GM18867 (cell line): ENCODE measurements around the gene DSCAM.
"Not testable (repeated sequence)": the region's sequence is repeated elsewhere in the genome, so short reads cannot be mapped to it uniquely, and the experiment has no call there.

ENCODE experiments used
- ATAC-seq: cut with Tn5 transposase; IDR thresholded peaks from one replicate; pipeline ENCODE4 v1.9.1; 2021; ENCODE audit warnings: mild to moderate bottlenecking, moderate library complexity; ENCODE audit not compliant: unreplicated experiment

Gene DSCAM

DNA sequence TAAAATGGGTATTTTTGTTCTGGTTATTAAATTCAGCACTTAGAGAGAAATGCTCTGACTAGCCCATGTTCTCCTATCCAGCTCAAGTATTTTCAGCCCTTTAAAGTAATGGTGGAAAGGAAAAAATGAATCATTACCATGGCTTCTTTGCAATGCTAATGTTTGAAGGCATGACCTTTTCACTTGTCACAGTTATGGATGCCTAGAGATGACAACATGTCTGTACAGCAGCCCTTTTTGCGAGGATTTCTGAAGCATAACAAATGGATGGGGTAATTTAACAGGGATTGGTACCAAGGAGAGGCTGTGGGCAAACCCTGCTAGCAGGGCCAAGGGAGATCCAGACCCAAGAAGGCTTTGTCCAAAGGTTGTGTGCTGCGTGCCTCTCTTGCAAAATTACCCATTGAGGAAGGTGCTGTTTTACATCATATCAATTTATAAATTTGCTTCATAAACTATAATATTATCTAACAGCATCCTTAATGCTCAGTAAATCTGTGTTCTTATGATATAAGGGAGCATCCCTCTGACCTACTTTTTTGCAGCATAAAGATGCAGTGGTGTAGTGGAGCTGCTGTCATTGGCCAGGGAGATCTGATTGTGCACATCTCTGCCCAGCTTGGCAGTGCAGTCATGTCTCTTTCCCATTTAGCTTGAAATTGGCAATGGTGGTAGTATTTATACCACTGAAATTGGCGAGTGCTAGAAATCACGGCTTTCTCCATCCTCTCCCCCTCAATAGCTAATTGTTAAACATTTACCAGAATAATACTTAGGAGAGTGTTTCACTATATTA lies 652.6 kb downstream of the DSCAM start:
- ATAC-seq: no peak

DNA sequence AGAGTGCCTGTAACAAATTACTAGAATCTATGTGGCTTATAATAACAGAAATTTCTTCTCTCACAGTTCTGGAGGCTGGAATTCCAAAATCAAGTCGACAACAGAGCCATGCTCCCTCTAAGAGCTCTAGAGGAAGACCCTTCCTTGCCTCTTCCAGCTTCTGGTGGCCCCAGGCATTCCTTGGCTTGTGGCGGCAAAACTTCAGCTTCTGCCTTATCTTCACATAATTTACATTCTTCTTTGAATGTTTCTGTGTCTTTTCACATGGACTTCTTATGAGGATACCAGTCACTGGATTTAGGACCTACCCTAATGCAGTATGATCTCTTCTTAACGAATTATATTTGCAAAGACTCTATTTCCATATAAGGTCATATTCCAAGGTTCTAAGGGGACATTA lies 655.3 kb downstream of the DSCAM start:
- no peak for ATAC-seq

- ATAC-seq: no peak
Measured at GRCh38 chr21:40191196-40191595, 655.8 kb downstream of the DSCAM start.

DNA sequence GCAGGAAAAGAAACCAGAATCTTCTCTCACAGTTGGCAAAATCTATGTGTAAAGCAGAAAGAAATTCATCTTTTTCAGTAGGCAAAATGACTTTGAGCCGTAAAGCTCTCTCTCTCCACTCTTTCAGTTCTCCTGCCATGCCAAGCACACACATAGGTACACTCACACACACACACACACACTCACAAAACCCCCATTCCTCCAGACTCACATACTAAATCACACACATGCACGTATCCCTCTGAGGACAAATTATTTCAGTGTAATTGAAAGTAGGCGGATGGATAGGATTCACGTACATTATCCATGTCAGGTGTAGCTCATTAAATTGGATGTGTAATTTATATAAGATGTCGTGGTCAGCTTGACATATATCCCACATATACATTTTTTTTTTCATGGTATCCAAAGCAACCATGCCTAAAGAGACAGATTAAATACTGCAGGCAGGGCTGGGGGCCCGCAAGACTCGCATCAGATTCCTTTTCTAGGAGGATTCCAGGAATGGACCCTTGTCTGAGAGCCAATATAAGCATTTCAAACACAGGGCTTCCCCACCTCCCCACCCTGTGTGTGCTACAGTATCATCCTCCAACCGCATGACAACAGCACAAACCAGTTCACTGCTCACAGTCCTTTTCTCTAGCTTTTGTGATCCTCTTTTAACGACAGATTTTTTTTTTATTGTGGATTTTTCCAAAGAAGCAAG lies 658.9 kb downstream of the DSCAM start:
- no peak for ATAC-seq

DNA sequence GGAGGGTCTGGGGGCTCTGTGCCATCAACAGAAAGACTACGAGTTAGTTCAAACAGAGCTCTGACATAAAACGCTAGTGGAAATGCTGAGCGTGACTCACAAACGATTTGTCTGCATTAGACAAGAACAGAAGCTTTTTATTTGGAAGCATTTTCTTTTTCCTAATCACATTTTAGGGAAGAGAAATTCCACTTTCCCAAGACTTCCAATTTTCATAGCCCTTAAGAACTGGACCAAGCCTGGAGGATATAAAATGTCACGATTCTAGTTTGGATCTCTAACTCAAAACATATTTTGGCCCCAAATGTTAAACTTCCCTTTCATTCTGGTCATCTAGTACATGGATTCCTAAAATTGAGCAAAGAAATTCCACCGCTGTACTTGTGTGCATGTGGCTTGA lies 659.7 kb downstream of the DSCAM start:
- no peak for ATAC-seq

DNA sequence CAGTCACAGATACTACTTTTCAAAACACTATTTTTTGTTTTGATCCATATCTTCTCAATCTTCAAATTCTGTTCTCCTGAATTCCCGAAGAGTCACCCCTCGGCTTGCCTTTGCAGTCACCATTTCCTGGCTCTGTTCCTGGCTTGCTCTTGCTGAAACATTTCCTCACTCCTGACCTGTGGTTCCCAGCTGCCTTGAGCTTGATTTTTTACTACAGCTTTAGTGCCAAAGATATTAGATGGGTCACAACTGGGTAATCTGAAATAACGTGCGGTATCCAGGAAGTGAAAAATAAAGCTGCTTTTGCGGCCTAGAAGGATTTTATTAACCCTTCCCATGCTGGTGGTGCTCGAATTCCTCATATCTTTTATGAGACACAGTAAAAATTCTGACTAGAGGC lies 660.9 kb downstream of the DSCAM start:
- no peak for ATAC-seq

DNA sequence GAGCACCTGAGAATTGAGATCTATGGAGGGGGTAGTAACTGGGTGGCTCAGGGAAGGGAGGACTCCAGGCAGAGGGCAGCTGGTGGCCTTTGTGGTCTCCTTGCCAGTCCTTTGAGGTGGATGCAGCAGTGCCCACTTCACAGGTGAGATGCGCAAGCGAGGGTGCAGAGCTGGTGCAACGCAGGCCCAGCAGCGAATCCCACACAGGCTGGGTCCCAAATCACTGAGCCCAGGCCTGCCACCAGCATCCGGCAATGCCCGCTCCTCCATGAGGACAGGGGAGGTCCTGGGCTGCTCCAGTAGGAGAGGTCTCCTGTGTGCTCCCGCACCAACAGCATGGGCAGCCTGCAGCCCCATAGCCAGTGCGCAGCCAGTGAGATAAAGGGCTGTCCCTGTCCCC lies 661.8 kb downstream of the DSCAM start:
- no peak for ATAC-seq

DNA sequence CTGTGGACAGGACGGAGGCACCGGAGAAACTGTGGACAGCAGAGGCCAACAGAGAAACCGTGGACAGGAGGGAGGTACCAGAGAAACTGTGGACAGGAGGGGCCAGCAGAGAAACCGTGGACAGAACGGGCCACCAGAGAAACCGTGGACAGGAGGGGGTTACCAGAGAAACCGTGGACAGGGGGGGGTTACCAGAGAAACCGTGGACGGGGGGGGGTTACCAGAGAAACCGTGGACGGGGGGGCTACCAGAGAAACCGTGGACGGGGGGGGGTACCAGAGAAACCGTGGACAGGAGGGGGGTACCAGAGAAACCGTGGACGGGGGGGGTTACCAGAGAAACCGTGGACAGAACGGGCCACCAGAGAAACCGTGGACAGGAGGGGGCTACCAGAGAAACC lies 664.5 kb downstream of the DSCAM start:
- not testable (repeated sequence) for ATAC-seq

DNA sequence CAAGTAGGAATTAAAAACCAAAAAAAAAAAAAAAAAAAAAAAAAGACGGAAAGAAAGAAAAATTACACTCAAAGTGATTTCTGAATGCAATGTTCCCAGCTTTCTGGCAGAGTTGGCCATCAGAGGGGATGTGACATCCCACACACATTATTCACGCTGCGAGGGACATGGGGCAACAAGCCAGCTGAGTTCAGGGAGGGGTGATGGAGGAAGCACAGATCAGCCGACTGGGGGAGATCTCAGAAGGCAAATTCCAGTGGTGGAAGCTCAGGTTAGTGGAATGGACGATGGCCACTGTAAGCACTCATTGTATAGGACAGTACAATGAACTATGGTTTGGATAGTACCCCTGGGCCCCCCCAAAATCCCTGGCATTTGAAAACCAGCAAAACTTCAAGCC lies 667.8 kb downstream of the DSCAM start:
- no peak for ATAC-seq

GRCh38 chr21:40178726-40179125 lies 668.2 kb downstream of the DSCAM start:
- ATAC-seq: no peak

DNA sequence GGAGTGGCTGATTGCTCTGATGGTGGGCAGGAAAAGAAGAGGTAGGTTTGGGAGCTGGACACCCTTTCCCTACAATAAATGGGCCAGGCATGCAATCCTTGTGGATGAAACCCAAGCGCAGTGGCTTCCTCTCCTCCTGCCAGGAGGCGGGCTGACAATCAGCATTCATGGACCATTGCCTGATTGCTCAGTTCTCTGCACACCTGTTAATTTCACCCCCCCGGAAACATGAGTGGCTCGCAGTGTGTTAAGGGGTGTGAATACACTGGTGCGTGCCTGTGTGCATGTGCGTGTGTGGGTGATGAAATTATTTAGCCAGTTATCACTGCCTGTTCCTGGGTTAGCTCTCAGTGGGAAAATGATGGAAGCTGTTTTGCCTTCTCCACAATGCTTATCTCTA lies 669.0 kb downstream of the DSCAM start:
- ATAC-seq: no peak

DNA sequence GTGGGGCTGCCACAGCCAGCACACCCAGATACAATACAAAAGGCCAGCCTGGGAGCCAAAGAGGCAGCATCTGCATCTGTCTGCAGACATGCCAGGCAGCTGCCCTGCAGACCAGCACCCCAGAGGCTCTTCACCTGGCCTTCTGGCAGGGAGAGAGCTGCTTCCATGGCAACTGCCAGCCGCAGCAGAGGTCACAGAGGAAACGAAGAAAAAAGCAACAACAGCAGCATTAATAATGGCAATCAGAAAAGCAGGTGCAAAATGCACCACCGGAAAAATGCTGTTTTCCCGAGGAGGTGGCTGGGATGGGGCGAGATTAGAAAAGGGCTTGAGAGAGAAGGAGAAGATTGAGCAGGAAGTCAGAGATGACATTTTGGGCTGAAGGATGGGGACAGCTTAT lies 670.2 kb downstream of the DSCAM start:
- ATAC-seq: no peak

GRCh38 chr21:40173816-40174215 lies 673.1 kb downstream of the DSCAM start:
- ATAC-seq: no peak

DNA sequence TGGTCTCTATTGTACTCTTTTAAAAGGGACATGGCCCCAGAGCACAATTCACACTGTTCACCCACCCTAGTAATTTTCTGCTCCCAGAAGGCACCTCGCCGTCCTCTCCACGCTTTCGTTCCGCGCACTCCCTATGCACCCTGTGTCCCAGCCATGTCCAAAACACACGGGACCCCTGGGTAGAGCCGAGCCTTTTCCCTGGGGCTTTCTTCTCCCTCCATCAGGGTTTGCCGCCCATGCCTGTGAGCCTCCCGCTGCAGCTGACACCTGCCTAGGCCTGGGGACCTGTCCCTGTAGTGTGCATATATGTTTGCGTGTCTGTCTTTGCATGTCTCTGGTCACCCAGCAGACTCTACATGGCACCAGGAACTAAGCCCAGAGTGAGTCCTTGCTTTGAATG lies 677.0 kb downstream of the DSCAM start:
- ATAC-seq: no peak

DNA sequence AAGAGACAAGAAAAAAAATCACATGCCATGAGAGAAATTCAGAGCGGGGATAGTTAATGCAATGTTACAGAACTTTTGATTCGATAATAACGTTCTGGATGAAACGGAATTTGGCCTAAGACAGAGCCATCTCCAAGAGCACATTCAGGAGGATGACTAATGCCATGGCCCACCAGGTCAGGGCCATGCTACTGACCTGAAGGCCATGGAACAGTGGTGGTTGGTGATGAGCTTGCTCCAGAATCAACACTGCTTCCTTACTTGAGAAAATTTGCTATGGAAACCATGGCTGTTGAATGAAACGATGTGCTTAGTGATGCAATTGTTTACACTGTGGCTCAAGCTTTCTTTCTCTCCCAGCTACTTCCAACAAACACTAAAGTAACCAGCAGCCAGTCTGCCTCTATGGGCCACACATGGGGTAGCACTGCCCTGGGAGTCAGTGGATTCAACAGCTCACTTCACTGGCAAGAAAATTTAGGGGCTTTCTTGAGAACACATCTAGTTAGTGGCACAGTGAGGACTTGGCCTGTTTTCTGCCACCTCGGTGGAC lies 680.6 kb downstream of the DSCAM start:
- ATAC-seq: no peak

DNA sequence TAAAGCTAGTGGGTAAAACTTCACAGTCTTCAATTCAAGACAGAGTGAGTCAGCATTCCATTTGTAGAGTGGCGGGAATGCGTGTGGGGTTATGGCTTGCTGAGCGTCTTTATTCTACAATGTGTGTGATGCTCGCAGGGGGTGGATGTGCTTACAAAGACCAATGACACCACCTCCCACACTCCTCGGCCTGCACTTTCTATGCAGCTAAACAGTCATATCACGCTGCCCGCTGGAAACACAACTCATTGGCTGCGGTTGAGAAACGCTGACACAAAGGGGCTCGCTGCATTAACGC lies 681.2 kb downstream of the DSCAM start:
- no peak for ATAC-seq

DNA sequence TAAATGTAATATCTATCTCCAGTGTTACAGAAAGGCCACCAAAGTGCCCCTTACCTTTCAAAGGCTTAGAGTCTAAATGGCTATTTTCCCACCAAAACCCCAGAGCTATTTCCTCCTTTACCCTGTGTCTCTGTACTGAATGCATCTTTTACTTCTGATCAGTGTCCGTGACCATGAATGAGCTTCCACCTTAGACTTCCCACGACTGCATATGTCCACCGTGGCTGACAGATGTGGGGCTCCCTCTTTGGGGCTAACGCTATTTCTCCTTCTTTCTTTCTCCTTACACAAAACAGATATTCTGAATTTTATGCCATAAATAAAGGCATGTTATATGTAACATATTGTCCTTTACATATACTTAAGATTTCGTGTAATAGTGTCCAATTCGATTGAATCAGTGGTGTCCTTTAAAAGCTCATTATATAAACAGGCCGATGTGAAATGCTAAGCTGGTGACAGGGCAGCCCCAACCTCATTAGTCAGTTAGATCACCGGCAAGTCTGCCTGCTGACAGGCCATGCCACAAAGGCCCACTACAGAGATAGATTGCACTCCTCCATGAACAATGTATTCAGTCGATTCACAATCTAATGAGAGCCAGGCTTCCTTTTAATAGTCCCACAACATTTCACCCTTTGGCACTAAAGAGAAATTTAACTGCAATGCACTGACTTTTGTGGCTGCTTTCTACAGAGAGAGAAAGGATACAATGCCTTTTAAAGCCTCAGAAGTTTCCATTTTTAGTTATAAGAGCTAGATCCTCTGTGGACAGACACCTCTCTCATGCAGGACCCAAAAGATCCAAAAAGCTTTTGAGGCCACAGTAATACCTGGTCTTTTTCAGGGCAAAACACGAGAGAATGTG lies 681.8 kb downstream of the DSCAM start:
- ATAC-seq: no peak

DNA sequence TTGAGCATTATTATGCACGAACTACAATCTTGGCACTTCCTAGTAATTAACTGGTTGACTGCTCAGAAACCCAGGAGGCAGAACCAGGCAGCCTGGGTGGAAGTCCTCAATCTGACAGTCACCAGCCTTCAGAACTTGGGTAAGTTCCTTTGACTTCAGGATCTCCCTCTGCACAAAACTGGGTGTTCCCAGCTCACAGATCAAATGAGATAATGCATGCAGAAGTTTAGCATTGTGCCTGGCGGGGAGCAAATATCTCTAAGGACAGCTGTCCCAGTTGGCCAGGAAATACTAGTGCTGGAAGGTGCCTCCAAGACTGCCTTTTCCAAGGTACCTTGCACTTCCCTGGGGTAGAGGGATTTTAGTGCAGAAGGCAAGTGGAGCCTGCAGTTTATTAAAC lies 684.9 kb downstream of the DSCAM start:
- no peak for ATAC-seq

DNA sequence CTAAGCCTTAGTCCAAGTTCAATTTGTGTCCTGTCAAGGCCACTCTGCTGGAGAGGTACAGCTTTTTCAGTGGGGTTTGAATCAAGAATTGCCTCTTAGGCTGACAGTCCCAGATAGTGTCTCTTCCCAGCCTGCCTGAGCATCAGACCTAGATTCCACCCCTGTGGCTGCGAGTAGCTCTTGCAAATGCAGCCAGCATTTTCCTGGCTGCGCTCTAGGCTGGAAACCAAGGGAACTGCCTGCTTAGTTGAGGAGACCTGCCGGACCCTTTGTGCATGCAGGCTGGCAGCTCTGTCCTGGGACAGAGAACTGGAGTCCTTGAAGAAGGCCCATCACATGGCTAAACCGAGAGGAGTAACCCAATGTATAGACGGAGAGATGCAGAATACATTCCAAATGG lies 686.0 kb downstream of the DSCAM start:
- ATAC-seq: no peak

DNA sequence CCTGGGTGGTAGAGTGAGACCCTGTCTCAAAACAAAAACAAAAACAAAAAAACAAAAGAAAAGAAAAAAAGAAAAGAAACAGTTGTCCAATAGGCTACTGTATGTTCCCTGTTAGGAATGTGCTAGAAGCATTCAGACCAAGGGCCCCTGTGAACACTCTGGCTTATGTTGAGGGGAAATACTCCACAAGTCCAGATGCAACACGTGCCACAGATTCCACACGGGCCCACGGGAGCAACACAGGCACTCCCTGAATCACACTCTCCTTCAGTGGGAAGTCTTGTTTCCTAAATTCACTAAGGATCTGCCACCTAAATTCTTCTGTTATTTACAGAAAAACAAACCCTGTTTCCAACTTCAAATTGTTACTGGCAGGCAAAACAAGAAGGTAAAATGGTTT lies 688.6 kb downstream of the DSCAM start:
- no peak for ATAC-seq

DNA sequence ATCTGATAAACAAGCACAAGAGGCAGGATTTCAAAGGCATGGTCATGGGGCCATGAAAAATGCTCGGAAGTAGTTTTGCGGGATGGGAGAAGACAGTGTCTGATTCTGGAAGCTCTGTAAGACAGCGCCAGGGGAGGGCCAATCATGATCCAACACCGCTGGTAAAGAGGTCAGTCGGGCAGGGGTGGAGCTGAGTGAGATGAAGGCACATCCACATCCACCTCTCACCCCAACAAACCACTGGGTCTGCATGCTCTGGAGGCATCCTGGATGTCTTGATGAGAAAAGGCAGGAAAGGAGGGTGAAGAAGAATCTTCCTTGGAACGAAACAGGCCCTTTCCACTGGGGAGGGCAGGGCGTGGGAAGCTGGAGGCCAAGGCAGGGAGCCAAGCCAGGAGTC lies 691.4 kb downstream of the DSCAM start:
- ATAC-seq: no peak

DNA sequence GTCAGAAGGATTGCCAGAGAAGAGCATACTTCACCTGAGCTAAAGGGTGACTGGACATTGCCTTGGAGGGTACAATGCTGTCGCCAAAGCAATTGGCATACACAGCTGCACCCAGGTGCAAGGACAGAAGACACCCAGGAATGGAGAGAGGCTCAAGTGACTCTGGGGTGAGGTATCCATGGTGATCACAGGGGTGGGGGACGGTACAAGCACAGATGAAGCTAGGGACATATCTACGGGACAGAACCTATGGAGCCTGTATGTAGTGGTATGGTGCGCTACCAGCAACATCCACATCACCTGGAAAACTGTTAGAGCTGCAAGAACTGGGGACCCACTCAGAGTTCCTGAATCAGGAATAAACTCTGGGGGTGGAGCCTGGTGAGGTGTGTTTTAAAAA lies 693.6 kb downstream of the DSCAM start:
- no peak for ATAC-seq
